GM21423 (cell line): Measurements from ENCODE around the gene AGAP3.

Experiments used
- ATAC-seq: cut with Tn5 transposase; IDR thresholded peaks from one replicate; pipeline ENCODE4 v1.9.1; 2021; ENCODE audit warnings: mild to moderate bottlenecking, moderate library complexity; ENCODE audit not compliant: unreplicated experiment

The AGAP3 gene

DNA sequence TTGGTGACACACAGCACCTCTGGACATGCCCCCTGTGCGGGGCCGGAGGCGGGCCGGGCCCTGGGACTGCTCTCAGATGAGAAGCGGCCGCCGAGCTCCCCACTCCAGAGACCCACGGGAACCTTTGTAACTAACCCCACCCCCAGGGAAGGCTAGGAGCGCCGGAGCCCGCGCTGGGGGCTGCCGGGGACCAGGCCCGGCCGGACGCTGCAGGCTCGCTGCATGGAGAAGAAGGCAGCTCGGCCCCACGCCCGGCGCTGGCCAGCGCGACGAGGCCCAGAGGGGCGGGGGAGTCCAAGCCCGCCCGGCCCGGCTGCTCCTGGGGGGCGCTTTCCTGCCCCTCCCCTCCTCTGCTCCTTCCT lies 36.5 kb downstream of the AGAP3 start:
- no peak for ATAC-seq

DNA sequence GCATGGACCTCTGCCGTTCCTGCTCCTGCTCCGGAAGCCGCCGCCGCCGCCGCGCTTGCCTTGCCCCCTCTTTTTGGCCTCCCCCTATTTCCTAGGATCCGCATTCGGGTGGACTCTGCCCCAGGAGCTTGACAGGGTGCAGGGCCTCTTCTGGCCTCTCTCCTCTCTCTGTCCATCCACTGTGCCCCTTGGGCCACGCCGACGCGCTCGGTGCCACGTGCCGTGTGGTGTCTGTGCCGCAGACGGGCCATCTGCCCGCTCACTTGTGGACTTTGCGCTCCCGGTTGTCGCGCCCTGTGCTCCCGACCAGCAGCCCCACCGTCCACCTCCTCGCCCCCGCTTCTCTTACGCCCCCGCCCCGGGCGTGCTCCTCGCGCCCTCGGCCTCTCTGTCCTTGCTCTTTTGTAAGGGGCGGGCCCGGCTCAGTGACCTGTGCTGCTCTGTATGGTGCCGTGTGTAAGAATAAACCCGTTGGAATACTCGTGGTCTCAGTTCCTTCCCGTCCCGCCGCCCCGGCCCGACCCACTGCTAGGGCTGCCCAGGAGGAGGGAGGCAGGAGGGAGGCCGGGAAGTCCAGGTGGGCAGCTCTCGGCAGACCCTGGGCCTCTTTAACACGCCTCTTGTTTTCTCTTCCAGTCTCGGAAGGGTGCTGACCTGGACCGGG lies 37.0 kb downstream of the AGAP3 start:
- no peak for ATAC-seq

DNA sequence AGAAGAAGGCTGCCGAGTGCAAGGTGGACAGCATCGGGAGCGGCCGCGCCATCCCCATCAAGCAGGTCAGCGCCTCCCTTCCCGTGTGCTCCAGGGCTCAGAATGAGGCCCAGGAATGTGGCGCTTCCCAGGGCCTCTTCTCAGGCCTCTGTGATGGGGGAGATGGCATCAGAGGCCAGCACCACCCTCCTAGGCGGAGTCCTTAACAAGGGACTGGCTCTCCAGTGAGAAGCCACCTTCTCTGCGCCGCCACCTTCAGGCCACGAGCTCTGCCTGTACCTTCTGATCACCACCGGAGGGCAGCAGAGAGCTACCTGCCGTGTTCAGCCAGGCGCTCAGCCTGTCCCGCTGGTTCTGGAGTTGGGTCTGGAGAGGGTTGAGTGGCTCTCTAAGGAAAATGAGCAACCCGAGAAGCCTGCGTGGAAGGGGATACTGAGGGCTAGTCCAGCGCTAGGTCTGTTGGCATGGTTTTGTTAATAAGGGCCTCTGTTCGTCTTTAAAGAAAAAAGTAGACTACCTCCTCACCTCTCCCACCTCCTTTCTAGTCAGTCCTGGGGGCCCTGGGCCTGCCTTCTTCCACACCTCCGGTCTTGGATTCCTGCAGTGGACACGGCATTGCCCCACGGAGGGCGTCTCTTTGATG lies 37.7 kb downstream of the AGAP3 start:
- ATAC-seq, result peak; percentile 72

DNA sequence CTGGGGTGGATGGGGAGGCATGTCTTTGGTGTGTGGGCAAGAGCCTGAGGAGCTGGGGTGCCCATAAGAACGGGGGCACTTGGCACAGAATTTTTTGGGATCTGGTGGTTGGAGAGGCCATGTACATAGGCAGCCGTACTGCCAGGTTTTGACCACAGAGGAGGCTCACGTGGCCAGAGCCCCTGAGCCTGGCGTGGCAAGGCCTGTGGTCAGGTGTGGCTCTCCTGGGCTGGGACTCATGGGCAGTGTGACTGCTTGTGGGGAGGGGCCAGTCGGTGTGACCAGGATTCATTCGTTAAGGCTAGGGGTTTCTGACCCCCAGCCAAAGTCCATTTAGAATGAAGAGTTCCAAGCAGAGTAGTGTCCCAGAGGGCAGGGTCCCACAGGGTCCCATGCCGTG lies 38.2 kb downstream of the AGAP3 start:
- no peak for ATAC-seq

DNA sequence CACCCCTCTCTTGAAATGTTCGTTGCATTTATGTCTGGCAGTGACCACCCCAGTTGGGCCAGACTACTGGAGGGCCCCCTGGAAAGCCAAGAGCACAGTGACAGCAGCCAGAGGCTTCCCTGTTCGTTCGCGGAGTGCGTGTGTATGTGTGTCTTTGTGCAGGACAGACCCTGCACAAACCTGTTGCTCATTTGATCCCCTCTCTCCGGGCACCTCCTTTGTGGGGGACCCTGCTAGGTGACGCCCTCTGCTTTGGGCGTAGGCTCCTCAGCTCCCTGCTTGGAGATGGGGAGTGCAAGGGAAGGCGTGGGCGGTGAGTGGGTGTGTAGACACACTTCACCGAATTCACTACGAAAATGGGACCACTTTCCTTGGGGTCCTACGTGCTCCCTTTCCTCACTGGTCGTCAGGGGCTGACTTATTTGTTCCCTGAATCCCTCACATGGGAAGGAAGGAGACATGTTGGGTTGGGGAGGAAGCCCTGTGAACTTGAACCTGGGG lies 38.7 kb downstream of the AGAP3 start:
- ATAC-seq, result no peak

DNA sequence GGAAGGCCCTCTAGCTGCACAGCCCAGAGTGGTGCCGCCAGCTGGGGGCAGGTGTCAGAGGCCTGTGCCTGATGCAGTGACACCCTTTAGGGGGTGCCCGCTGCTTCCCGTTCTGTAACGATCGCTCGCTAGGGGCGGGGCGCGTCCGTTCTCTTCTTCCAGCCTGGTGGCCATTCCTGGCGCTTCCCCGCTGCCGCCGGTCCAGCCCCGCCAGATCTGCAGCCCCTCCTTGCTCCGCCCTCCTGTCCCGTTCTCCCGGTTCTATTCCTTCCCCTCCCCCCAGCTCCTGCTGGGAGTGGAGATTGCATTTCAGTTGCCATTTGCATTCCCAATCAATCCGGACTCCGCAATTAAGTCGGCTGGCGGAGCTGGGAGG lies 39.2 kb downstream of the AGAP3 start:
- ATAC-seq, result no peak

DNA sequence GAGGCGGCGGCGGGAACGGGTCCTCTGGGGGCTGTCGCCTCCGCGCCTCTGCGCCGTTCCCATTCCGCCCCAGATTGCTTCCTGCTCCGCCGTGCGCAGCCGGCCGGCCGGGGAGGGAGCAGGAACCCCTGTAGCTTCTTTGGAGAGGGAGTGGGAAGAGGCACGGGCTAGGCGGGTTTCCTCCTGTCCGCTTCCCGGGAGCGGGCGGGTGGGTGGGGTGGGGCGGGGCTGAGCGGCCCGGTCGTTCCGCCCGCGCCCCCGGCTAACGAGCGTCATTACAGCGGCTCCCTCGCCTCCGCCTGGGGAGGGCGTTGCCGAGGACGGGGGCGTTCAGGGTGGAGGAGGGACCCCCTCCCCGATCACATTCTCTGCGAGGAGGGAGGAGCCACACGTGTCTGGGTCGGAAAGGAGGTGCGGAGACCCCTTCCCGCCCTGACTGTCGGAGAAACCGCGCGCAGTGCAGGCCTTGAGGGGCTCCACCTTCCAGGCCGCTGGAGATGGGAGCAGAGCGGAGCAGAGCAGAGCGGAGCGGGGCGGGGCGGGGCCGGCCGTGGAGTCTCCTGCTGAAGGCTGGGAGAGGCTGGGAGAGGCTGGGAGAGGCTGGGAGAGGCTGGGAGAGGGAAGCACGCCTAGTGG lies 39.7 kb downstream of the AGAP3 start:
- no peak for ATAC-seq

DNA sequence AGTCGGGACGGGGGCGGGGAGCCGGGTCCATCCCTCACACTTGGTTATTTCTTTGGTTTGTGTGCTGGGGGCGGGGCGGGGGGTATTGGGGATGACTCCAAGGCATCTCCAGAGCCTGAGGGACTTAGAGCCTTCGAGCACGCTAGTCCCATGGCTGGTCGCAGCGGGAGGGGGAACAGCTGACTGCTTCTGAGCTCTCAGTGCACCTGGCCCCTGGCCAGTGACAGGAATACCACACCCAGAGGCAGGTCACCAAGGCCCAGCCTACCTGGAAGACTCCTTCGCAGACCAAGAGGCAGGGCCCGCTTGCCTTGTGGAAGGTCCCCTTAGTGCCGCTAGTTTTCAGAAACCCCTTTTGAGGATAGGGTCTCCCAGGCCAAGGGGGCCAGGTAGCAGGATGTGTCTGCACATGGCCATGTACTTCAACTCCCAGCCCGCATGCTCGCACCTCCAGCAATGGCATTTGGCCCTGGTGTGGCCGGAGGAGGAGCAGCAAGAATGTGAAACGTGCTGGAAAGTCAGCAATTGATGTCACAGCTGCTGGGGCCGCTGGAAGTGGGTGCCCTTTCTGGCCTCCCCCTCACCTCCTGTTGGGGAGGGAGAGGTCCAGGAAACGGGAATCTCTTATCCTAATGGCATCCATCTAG lies 40.3 kb downstream of the AGAP3 start:
- ATAC-seq, result no peak

DNA sequence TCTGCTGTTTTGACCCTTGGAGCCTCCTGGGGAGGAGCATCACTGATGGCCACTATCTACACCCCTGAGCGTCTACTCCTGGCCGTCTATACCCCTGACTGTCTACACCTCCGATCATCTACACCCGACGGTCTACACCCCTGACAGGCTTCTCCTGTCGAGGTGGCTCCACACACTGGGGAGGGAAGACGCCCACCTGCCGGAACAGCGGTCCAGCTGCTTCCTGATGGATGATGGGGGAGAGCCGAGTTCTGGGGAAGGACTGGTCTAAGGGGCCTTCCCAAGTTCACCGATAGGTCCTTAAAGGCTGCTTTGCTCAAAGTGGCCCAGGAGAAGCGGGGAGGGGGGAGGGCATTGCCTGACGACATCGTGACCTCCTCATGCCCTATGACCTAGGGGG lies 41.9 kb downstream of the AGAP3 start:
- no peak for ATAC-seq

DNA sequence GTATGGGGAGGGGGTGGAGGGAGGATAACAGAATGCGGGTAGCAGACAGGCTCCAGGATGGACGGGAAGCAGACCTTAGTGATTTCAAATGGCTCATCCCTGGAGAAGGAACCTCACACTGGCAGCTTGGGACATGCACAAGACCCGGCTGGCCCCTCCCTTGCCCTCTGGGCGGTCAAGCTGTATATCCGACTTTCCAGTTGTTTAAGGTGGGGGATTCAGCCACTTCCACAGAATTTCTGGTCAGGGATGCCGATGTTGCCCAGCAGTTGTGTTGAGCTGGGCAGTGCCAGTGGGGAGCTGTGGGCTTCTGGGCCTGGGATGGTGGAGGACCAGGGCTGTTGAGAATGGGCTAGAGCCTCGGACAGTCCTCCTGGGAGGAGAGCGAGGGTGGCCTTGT lies 42.4 kb downstream of the AGAP3 start:
- ATAC-seq, result no peak

DNA sequence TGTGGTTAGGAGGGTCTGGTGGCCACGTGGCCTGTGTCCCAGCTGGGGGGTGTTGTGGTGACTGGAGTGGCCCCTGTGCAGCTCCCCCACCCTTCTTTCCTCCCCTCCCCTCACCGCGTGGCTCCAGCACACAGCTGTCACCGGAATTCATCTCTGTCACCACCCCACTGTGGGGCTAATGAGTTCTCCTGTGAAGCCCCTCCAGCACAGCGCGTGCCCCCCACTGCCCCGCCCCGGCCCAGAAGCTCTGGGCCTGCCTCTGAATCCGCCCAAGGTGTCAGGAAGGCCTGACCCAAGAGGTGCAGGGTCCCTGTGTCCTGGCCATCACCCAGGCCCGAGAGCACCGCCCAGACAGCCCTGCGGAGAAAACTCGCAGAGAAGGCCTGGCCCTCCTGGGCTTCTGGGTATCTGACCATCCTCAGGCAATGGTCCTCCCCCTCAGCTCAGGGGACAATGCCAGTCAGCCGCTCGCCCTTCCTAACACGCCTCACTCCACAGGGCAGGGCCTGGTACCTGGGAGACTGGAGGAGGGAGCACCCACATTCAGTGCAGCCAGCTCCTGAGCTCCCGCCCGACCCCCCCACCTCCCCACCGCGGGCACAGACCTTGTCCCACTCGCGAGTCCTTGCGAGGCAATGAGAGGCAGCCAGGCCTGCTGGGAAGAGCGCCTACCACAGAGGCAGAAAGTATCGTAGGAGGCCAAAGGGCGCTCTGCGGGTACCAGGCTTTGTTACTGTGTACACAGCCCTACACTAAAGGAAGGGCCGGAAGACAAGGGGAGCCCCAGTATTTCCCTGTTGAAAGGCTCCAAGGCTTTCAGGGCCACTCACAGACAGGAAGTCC lies 43.1 kb downstream of the AGAP3 start:
- ATAC-seq, result no peak

DNA sequence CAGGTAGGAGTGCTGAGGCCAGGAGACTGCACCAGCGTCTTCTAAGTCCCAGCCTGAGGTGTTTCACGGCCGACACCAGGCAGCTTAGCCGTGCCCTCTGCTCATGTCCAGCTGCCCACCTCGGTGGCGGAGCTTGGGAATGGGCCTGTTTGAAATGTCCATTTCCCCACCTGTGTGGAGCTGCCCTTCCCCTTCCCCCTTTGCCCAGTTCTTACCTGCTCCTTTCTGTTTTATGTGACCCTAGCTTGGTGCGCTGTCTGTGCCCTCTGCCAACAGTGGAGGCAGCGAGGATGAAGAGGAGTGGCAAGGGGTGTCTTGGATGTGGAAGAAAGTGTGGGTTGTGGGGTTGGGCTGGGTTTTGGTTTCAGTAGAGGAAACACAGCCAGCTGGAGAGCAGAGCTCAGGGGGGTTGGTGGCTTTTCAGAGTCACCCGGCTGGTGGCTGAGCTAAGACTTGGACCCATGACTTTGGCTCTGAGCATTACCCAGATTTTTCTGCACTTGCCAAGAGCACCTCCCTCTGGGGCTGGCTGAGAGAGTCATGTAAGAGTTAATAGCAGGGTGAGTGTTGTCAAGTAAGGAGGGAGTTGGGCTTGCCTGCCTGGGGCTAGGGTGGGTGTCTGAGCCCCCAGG lies 43.8 kb downstream of the AGAP3 start:
- ATAC-seq, result no peak

DNA sequence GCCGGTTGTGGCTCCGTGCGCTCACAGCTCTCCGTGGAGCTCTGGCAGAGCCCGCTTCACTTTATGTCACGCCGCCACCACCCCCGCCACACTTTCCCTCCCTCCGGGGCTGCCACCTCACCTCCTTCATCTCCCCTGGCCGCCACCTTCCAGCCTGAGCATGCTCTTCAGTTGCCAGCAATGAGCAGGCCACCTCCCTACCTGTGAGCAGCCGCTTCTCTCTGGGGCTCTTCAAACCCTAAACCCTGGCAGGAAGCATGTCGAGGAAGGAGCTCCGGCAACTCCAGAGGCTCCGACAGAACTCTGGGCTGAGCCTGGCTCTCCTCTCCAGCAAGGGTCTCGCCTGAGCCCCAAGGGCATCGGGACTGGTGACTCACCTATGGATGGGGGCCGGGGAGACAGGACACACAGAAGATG lies 44.5 kb downstream of the AGAP3 start:
- ATAC-seq, result no peak

DNA sequence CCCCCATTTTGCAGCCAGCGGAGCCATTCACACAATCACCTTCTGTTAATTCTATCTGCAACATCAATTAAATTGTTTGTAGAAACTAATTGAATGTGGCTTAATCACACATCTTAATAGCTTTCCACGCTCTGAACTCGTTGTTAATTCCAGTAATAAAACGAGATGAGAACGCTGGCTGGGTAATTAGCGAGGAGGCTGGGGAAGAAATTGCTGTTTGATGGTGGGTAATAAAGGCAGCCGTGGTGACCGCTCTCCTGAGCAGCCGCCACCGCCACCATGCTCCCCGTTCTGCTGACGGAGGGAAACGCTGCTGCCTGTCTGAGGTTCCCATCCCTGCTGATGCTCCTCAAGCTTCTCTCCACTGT lies 44.9 kb downstream of the AGAP3 start:
- no peak for ATAC-seq

DNA sequence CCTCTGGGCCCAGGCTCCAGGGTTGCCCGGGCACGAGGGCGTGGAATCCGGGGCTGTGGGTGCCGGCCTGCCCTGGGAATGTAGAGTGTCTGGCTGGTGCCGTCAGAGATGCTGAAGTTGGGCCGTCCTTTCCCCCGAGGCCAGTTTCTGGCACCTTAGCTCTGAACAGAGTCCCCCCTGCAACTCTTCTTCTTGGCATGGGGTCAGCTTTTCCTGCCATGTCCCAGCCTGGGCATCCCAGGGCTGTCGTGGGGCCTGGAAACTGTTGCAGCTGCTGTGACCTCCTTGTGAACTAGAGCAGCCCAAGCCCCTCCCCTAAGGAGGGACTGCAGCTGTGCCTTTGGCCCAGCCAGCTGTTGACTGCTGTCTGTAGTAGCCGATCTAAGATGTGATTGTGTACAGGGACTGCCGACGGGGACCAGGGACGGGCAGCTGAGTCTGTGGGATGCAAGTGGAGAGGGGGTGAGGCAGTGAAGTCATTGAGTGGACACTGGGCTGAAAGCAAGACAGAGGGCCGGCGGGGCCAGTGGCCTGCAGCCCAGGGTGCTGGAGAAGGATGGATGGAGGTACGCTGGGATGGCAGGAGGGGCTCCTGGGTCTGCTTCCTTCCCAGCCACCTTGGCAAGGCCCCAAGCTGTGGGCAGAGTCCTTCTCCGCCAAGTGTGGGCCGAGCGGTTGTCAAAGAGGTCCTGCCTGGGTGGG lies 45.5 kb downstream of the AGAP3 start:
- no peak for ATAC-seq

DNA sequence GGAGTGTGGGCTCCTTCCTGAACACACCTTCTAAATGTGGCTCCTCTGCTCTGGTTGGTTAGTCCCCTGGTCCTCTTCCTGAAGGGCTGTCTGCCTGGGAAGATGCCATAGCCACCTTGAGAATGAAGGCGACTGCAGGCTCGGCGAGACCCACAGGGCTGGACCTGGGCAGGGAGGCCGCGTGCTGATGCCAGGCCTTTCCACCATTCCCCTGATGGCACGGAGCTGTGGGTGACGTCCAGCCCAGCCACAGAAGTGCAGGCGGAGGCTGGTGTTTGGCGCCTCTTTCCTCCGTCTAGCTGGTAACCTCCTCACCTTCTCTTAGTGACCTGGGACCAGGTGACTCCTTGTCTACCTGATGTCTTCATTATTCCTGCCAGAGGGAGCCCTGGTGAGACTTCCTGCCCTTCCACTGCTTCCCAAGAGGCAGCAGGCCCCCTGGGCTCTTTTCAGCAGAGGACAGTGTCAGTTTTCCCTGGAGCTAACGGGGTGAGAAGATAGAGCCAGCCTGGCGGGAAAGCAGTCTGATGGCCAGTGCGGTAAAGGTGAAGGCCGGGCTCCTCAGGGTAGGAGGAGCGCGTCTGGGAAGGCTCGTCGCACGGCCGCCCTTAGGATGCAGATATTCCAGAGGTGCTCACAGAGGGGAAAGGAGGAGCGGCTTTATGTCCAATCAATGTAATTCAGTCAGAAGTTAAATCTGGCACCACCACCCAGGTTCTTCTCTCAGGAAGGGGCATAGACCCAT lies 46.4 kb downstream of the AGAP3 start:
- ATAC-seq, result no peak

DNA sequence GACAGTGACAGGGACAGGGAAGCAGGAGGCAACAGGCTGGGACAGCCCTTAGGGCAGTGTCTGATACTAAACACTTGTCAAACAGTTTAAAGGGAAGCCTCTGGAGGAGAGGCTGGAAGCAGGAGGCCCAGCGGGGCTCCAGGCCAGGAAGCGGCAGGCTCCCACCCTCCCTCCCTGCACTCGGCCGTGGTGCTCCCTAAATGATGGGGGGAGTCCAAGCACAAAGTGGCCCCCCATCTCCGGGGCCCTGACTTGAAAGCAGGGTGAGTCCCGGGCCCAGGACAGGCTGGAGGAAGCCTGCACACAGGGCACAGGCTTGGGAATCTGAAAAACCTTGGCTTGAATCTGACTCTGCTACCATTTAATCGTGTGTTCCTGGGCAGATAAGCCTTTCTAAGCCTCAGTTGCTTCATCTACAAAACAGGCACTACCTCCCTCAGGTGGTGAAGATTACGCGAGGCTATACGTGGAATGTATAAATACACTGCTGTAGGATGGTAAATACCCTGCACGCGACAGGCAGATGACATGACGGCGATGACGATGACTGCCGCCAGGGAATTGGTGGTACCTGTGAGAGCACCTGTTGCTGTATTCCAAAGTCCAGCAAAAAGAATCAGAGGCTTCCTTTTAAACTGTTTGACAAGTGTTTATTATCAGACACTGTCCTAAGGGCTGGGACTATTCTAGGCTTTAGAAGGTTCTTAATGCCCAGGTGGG lies 47.2 kb downstream of the AGAP3 start:
- no peak for ATAC-seq

DNA sequence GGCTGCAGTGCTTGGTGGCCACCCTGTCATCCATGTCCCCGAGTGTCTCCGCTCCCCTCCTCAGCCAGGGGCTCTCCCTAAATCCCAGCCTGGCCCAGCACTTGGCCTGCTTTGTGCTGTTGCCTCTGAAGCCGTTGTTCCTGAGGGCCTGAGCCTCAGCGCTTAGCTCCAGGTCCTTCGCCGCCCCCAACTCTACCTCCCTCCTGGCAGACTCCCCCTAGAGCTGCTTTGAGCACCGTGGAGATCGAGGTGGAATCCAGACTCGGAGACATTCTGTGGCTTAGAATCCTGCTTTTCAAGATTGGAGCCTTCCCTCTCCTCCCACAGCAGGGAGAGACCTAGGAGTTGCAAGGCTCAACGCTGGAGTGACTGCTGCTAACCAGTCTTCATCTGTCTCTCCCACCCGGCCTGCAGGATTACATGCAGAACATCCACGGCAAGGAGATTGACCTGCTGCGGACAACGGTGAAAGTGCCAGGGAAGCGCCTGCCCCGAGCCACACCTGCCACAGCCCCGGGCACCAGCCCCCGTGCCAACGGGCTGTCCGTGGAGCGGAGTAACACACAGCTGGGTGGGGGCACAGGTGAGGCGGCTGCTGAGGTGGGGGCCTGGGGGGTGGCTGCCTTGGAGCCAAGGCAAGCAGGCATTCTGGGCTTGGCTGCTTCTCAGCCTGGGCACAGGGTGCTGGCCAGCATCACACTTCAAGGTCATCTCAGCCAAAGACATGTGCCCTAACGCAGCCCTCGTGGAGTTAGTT lies 47.9 kb downstream of the AGAP3 start:
- no peak for ATAC-seq
